Neuronal stem cell (in vitro differentiated cells): ENCODE results near the gene MVP.

Experiments
- DNase-seq: peaks from one replicate; pipeline ENCODE4 v3.0.0-alpha.2; 2013; ENCODE audit warnings: low spot score
- H2AFZ ChIP-seq: one replicate; pipeline ENCODE4 v1.6.1; 2013; ENCODE audit warnings: mild to moderate bottlenecking, low read length, inconsistent platforms
- H2AK5ac ChIP-seq: 2 replicates; pipeline ENCODE4 v1.6.1; 2013; ENCODE audit warnings: low read depth, mild to moderate bottlenecking, inconsistent platforms, low read length, moderate library complexity, mixed read lengths
- H2BK120ac ChIP-seq: 2 replicates; pipeline ENCODE4 v1.6.1; 2013; ENCODE audit warnings: low read depth, mild to moderate bottlenecking, inconsistent platforms, low read length, moderate library complexity, mixed read lengths
- H2BK12ac ChIP-seq: one replicate; pipeline ENCODE4 v1.6.1; 2013; ENCODE audit warnings: low read length, inconsistent platforms
- H2BK15ac ChIP-seq: 2 replicates; pipeline ENCODE4 v1.6.1; 2013; ENCODE audit warnings: mild to moderate bottlenecking, low read length, inconsistent platforms, mixed read lengths
- H2BK5ac ChIP-seq: one replicate; pipeline ENCODE4 v1.6.1; 2013; ENCODE audit warnings: inconsistent platforms, mild to moderate bottlenecking, low read length, moderate library complexity
- H3K14ac ChIP-seq: one replicate; pipeline ENCODE4 v1.6.1; 2013; ENCODE audit warnings: low read length, inconsistent platforms
- H3K18ac ChIP-seq: 2 replicates; pipeline ENCODE4 v1.6.1; 2013; ENCODE audit warnings: low read length, inconsistent platforms
- H3K23ac ChIP-seq: 2 replicates; pipeline ENCODE4 v1.6.1; 2013; ENCODE audit warnings: low read depth, mild to moderate bottlenecking, mixed read lengths, low read length, inconsistent platforms; ENCODE audit not compliant: poor library complexity
- H3K27ac ChIP-seq: replicated peaks from 3 replicates; pipeline ENCODE4 v1.5.1; 2013; ENCODE audit warnings: low read length, inconsistent platforms
- H3K27me3 ChIP-seq, 3 experiments: 2 replicates each; pipeline ENCODE4 v1.6.1; 2013; ENCODE audit warnings: low read length in 3 of 3, mild to moderate bottlenecking in 2 of 3, inconsistent platforms in 1 of 3, low read depth in 1 of 3, mixed read lengths in 1 of 3, moderate library complexity in 1 of 3; ENCODE audit not compliant: control insufficient read depth in 3 of 3, insufficient read depth in 3 of 3
- H3K36me3 ChIP-seq, 2 donors: replicated peaks in 1 of 2; 2 replicates each; pipeline ENCODE4 v1.6.1; 2013; ENCODE audit warnings: low read length in 2 of 2; ENCODE audit not compliant: control insufficient read depth in 2 of 2, insufficient read depth in 2 of 2
- H3K4ac ChIP-seq: 2 replicates; pipeline ENCODE4 v1.6.1; 2013; ENCODE audit warnings: inconsistent platforms, mild to moderate bottlenecking, low read length, moderate library complexity
- H3K4me1 ChIP-seq, 2 donors: 1 replicate in 1 of 2; 2 replicates in 1 of 2; pipeline ENCODE4 v1.6.1; 2013; ENCODE audit warnings: low read length in 2 of 2, low read depth in 1 of 2; ENCODE audit not compliant: control insufficient read depth in 2 of 2, insufficient read depth in 1 of 2
- H3K4me2 ChIP-seq: one replicate; pipeline ENCODE4 v1.6.1; 2013; ENCODE audit warnings: mild to moderate bottlenecking, low read length, inconsistent platforms; ENCODE audit not compliant: insufficient read depth, poor library complexity, severe bottlenecking
- H3K4me3 ChIP-seq, 2 donors: 2 replicates each; pipeline ENCODE4 v1.5.1; 2013; ENCODE audit warnings: low read length in 2 of 2, mild to moderate bottlenecking in 2 of 2, inconsistent platforms in 1 of 2, moderate library complexity in 1 of 2
- H3K79me1 ChIP-seq: one replicate; pipeline ENCODE4 v1.6.1; 2013; ENCODE audit warnings: low read depth, mild to moderate bottlenecking, inconsistent platforms, low read length, moderate library complexity
- H3K9ac ChIP-seq: one replicate; pipeline ENCODE4 v1.6.1; 2013; ENCODE audit warnings: mild to moderate bottlenecking, low read depth, low read length, inconsistent platforms; ENCODE audit not compliant: poor library complexity
- H3K9me3 ChIP-seq, 2 donors: replicated peaks in 1 of 2; 2 replicates each; pipeline versions ENCODE3 to v1.6.1; 2013; ENCODE audit warnings: low read length in 2 of 2, mild to moderate bottlenecking in 2 of 2, inconsistent platforms in 1 of 2, low read depth in 1 of 2, mixed read lengths in 1 of 2, moderate library complexity in 1 of 2; ENCODE audit not compliant: control insufficient read depth in 2 of 2, insufficient read depth in 1 of 2
- H4K8ac ChIP-seq: one replicate; pipeline ENCODE4 v1.6.1; 2013; ENCODE audit warnings: low read depth, mild to moderate bottlenecking, inconsistent platforms, low read length, moderate library complexity
- H4K91ac ChIP-seq: one replicate; pipeline ENCODE4 v1.6.1; 2013; ENCODE audit warnings: low read length, low read depth, mild to moderate bottlenecking, inconsistent platforms; ENCODE audit not compliant: poor library complexity
- WGBS, 2 donors: extraction: QIAGEN DNeasy Blood & Tissue Kit; methylation state at CpG; one replicate each; pipeline ENCODE4 v1.1.7; 2013; ENCODE audit warnings: missing lambda C conversion rate in 2 of 2, mixed read lengths in 1 of 2; ENCODE audit not compliant: insufficient read length in 2 of 2, insufficient replicate concordance in 1 of 2; ENCODE audit errors: extremely low coverage in 2 of 2; 5-methylcytosine and 5-hydroxymethylcytosine counted together

The MVP gene

GRCh38 chr16:29794231-29794710 lies 26.0 kb upstream of the MVP start:
- Histone ChIP-seq H3K4ac (no peak overlapping the region), H2BK15ac (no peak overlapping the region), H3K36me3 (peaks cover 34 to 77% of the 10 kb centered on the region in 2 donors), H3K18ac (no peak overlapping the region), H3K27ac (no peak overlapping the region), H3K9ac (no peak overlapping the region), H2AK5ac (no peak overlapping the region), H2BK5ac (no peak overlapping the region), H2AFZ (no peak overlapping the region), H3K27me3 (no peaks in the 10 kb centered on the region), H3K4me1 (peaks cover 7 to 11% of the 10 kb centered on the region in 2 donors), H3K4me3 (no peak overlapping the region), H3K4me2 (no peak overlapping the region), H2BK120ac (no peak overlapping the region), H3K9me3 (no peaks in the 10 kb centered on the region), H4K91ac (no peak overlapping the region), H2BK12ac (no peak overlapping the region), H3K79me1 (peaks cover 8% of the 10 kb centered on the region), H3K14ac (no peak overlapping the region), H3K23ac (no peak overlapping the region), H4K8ac (no peak overlapping the region)
- DNase-seq = no peak
- no CpG with 5 or more reads among the region's 3 CpGs for WGBS, 2 donors

- Histone ChIP-seq H2BK120ac (no peak overlapping the region), H3K27me3 (no peaks in the 10 kb centered on the region), H3K36me3 (peaks cover 56 to 80% of the 10 kb centered on the region in 2 donors), H3K4me2 (no peak overlapping the region), H3K4me1 (peaks cover 6 to 10% of the 10 kb centered on the region in 2 donors), H3K79me1 (peaks cover 2% of the 10 kb centered on the region), H3K9me3 (peaks cover 0 to under 1% of the 10 kb centered on the region in 2 donors), H3K14ac (no peak overlapping the region), H2AK5ac (no peak overlapping the region), H4K91ac (no peak overlapping the region), H3K18ac (no peak overlapping the region), H2AFZ (no peak overlapping the region), H2BK15ac (no peak overlapping the region), H3K23ac (no peak overlapping the region), H3K9ac (no peak overlapping the region), H2BK5ac (no peak overlapping the region), H2BK12ac (no peak overlapping the region), H3K4me3 (no peak overlapping the region), H3K27ac (no peak overlapping the region), H3K4ac (no peak overlapping the region), H4K8ac (no peak overlapping the region)
- no CpG with 5 or more reads among the region's 8 CpGs for WGBS, 2 donors
- no peak for DNase-seq
Observed at GRCh38 chr16:29802416-29802935, 17.8 kb upstream of the MVP start.

GRCh38 chr16:29804020-29804419 lies 16.2 kb upstream of the MVP start:
- Histone ChIP-seq H3K18ac (no peak overlapping the region), H3K9ac (no peak overlapping the region), H3K9me3 (peaks cover 0 to 2% of the 10 kb centered on the region in 2 donors), H2BK120ac (no peak overlapping the region), H3K4ac (no peak overlapping the region), H3K4me1 (peaks cover 17% of the 10 kb centered on the region in 2 donors), H3K27ac (peak overlapping the region; percentile 15), H2BK15ac (no peak overlapping the region), H3K79me1 (peaks cover 13% of the 10 kb centered on the region), H3K4me3 (no peak overlapping the region), H2AK5ac (no peak overlapping the region), H2BK5ac (no peak overlapping the region), H2AFZ (no peak overlapping the region), H3K27me3 (no peaks in the 10 kb centered on the region), H4K91ac (no peak overlapping the region), H3K36me3 (peaks cover 51 to 78% of the 10 kb centered on the region in 2 donors), H3K14ac (no peak overlapping the region), H2BK12ac (no peak overlapping the region), H3K4me2 (no peak overlapping the region), H3K23ac (no peak overlapping the region), H4K8ac (no peak overlapping the region)
- no peak for DNase-seq
- WGBS, 2 donors = no CpG with 5 or more reads among the region's 8 CpGs

GRCh38 chr16:29804455-29805231 lies 15.6 kb upstream of the MVP start:
- no CpG with 5 or more reads among the region's 26 CpGs for WGBS, 2 donors
- peak overlapping the region; percentile 99 for H3K23ac ChIP-seq
- H2AFZ ChIP-seq = peak overlapping the region; percentile 70
- peak overlapping the region; percentile 98 for H2BK5ac ChIP-seq
- H3K4me3 ChIP-seq = peak overlapping the region; percentile 71 to 79
- no peak overlapping the region for H3K14ac ChIP-seq
- H2AK5ac ChIP-seq = peak overlapping the region; percentile 100
- peak overlapping the region; percentile 98 for H3K9ac ChIP-seq
- H4K91ac ChIP-seq = no peak overlapping the region
- peaks cover 49 to 77% of the 10 kb centered on the region in 2 donors for H3K36me3 ChIP-seq
- peak overlapping the region; percentile 95 for H2BK120ac ChIP-seq
- H3K4me1 ChIP-seq = peaks cover 22% of the 10 kb centered on the region in 2 donors
- no peak for DNase-seq
- H3K27ac ChIP-seq = peak overlapping the region; percentile 88
- H3K9me3 ChIP-seq = peaks cover 0 to 2% of the 10 kb centered on the region in 2 donors
- H3K4me2 ChIP-seq = peak overlapping the region; percentile 84
- H2BK15ac ChIP-seq = peak overlapping the region; percentile 75
- H4K8ac ChIP-seq = peak overlapping the region; percentile 52
- no peak overlapping the region for H2BK12ac ChIP-seq
- H3K27me3 ChIP-seq = no peaks in the 10 kb centered on the region
- peak overlapping the region; percentile 56 for H3K4ac ChIP-seq
- H3K79me1 ChIP-seq = peaks cover 18% of the 10 kb centered on the region
- peak overlapping the region; percentile 94 for H3K18ac ChIP-seq
